GM10266 (cell line): ENCODE results near the gene ASIC1.
A peak's percentile ranks its signal among the peaks of the same experiment; 100 is the strongest.
"Not testable (repeated sequence)": the region's sequence is repeated elsewhere in the genome, so short reads cannot be mapped to it uniquely, and the experiment has no call there.

ENCODE experiments used
- DNase-seq: peaks from one replicate; pipeline ENCODE4 v3.0.0; 2012; ENCODE audit errors: extremely low spot score
- TF ChIP-seq, protein P1 (sequence below): IDR thresholded peaks from 2 replicates; pipeline ENCODE4 v1.5.1; 2012; ENCODE audit warnings: mild to moderate bottlenecking, low read depth; ENCODE audit not compliant: control insufficient read depth, insufficient read depth; ENCODE audit errors: missing control alignments

The ASIC1 gene

DNA sequence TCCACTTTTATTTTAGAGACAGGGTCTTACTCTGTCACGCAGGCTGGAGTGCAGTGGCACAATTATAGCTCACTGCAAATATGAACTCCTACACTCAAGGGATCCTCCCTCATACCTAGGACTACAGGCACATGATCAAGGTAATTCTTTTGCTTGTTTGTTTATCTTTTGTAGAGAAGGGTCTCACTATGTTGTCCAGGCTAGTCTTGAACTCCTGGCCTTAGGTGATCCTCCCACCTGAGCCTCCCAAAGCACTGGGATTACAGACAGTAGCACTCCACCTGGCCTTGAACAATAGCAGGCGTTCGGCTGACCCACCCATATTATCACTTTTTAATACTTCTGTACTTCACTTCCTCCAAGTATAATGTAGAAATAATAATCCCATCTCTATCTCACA, 30.7 kb upstream of the ASIC1 start:
- TF ChIP-seq, protein P1, sequence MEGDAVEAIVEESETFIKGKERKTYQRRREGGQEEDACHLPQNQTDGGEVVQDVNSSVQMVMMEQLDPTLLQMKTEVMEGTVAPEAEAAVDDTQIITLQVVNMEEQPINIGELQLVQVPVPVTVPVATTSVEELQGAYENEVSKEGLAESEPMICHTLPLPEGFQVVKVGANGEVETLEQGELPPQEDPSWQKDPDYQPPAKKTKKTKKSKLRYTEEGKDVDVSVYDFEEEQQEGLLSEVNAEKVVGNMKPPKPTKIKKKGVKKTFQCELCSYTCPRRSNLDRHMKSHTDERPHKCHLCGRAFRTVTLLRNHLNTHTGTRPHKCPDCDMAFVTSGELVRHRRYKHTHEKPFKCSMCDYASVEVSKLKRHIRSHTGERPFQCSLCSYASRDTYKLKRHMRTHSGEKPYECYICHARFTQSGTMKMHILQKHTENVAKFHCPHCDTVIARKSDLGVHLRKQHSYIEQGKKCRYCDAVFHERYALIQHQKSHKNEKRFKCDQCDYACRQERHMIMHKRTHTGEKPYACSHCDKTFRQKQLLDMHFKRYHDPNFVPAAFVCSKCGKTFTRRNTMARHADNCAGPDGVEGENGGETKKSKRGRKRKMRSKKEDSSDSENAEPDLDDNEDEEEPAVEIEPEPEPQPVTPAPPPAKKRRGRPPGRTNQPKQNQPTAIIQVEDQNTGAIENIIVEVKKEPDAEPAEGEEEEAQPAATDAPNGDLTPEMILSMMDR: no peak
- DNase-seq: no peak

DNA sequence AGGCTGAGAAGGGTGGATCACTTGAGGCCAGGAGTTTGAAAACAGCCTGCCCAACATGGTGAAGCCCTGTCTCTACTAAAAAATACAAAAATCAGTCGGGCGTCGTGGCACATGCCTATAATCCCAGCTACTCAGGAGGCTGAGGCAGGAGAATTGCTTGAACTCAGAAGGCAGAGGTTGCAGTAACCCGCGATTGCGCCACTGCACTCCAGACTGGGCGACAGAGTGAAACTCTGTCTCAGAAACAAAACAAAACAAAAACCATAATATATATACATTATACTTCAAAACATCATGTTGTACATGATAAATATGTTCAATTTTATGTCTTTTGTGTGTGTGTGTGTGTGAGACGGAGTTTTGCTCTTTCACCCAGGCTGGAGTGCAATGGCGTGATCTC, 26.9 kb upstream of the ASIC1 start:
- DNase-seq: not testable (repeated sequence)

DNA sequence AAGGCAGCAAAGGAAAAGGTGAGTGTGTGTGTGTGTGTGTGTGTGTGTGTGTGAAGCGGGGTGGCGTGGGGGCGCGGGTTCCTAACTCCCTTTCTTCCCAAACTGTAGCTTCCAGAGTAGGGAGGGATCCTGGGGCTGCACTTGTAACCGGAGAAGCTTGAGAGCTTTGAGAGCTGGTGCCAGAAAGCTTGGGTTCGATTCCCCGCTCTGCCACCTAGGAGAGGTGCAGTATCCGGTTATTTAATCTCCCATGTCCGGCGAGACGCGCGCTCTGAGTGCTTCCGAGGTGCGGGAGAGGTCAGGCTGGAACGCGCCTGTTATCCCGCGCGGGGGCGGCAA, 24.9 kb upstream of the ASIC1 start:
- no peak for DNase-seq
- TF ChIP-seq, protein P1: no peak

DNA sequence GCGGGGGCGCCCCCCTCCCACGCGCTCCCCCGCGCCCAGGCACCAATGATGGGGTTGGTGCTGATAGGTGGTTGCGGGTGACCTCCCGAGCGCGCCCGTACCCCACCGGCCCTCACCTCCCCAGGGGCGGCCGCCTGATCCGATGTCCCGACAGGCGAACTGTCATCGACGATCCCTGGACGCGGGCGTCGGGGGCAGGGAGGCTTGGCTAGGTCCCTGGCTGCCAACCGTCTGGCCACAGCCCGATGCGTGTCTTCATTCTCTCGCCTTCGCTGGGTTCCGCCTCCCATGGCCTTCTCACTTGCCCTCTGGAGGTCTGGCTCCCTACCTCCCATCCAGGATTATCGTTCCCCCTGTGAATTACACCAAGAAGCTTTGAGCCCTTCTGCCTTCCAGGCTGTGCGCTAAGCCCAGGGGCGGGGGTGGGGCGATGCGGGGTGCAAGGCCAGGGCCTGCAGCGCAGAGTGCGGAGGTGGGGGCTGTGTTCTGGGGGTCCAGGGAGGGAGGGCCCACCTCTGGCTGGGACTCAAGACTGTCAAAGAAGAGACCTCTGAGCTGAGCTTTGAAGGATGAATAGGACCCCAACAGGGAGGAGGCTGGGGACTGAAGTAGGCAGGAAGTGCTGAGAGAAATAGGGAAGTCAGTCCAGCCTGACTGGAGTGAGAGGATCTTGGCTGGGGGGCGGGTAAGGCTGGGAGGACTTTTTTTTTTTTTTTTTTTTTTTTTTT, 24.4 kb upstream of the ASIC1 start:
- DNase-seq: peak; percentile 41
- TF ChIP-seq, protein P1: no peak

DNA sequence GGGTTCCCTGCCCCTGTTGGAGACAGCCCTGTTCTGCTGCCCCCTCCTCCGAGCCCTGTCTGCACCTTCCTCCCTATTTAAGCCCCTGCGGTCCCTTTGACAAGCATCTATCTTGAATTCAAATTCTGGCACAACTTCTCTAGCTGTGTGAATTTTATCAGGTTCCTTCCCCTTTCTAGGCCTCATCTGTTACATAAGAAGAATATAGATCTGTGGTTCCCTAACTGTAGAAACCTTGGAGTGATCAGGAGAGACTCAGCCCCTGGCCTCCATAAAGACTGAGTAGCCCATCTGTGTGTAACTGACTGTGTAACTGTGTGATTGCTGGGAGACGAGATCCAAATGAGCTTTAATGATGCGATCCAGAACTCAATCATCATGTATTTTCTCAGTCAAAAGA, 19.1 kb upstream of the ASIC1 start:
- DNase-seq: no peak
- TF ChIP-seq, protein P1: peak; percentile 6

DNA sequence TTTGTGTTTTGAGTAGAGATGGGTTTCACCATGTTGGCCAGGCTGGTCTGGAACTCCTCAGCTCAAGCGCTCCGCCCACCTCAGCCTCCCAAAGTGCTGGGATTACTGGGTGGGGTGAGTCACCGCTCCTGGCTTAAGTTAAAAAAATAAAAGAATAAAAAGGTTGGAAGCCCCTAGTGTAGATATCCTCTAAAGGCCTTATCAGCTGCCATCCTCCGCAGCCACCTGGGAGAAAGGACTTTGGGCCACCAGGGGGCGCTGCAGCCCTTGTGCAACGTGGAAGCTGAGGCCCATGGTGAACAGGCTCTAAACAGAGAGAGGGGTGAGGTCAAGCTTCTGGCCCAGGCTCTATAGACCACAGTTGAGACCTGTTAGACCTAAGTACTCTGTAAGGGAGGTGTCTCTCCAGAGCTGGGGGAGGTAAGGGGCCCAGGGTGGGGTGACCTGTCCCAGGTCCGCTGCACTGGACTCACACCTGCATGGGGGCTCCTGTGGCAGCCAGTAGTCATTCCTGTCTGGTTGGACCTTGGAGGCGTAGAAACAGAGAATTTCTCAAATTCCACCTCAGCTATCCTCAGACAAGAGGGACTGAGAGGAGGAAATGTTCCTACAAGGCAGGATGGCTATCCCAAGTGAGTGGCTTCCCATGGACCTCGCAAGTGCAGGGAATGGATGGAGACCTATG, 18.1 kb upstream of the ASIC1 start:
- peak; percentile 87 for DNase-seq
- TF ChIP-seq, protein P1: peak; percentile 89

DNA sequence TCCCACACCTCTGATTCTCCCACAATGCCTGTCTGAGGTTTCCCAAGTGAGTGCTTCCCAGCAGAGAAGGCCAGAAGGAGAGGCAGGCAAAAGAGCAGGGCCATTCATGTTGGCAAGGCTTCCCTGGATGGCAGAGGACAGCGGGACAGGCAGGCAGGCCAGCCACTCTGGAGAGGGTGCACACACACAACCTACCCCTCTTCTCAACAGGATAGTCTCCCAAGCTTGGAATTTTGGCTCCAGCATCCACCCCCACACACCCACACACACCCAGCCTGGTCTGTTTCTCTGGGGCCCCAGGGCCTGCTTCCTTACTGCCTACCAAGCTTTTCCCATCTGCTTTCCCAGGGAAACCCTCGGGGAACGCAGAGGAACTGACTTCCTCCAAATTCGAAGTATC, 16.7 kb upstream of the ASIC1 start:
- TF ChIP-seq, protein P1: no peak
- DNase-seq: no peak
